Tibial nerve (tissue), 4 donors: Measurements from ENCODE around the gene SBK3. TPM values are rescaled to one million over a fixed set of nuclear protein-coding genes. Genes with fewer than 3 reads are reported as not detected.

ENCODE experiments used
- DNase-seq, 2 donors: peaks; one replicate each; pipeline ENCODE4 v3.0.0-alpha.2; 2019; ENCODE audit warnings: low spot score in 2 of 2
- H3K27ac ChIP-seq, 4 donors: fragments of 200-600 bp; sonication (generic) in 3 of 4; one replicate each; pipeline ENCODE4 v1.5.1; 2017 to 2019; ENCODE audit warnings: mild to moderate bottlenecking in 1 of 4
- H3K27me3 ChIP-seq, 2 donors: fragments of 200-600 bp; sonication (generic) in 1 of 2; one replicate each; pipeline versions ENCODE4 v1.5.1 to v1.6.0; 2017 to 2019
- H3K36me3 ChIP-seq, 3 donors: fragments of 200-600 bp; sonication (generic); one replicate each; pipeline ENCODE4 v1.5.1; 2018 to 2019
- H3K4me1 ChIP-seq, 4 donors: fragments of 200-600 bp; sonication (generic) in 3 of 4; one replicate each; pipeline ENCODE4 v1.5.1; 2017 to 2019
- H3K4me3 ChIP-seq, 4 donors: fragments of 200-600 bp; sonication (generic) in 3 of 4; one replicate each; pipeline ENCODE4 v1.5.1; 2017 to 2019; ENCODE audit warnings: mild to moderate bottlenecking in 1 of 4, moderate library complexity in 1 of 4
- H3K9me3 ChIP-seq, 4 donors: fragments of 200-600 bp; sonication (generic) in 3 of 4; one replicate each; pipeline ENCODE4 v1.5.1; 2017 to 2019
- CTCF ChIP-seq, 5 experiments: fragments of 200-600 bp in 3 of 5; fragments of 450-650 bp in 2 of 5; sonication (generic) in 3 of 5; IDR thresholded peaks; one replicate each; pipeline ENCODE4 v1.5.1; 2016 to 2019; ENCODE audit warnings: antibody characterized with exemption in 5 of 5, mild to moderate bottlenecking in 3 of 5, moderate library complexity in 2 of 5
- EP300 ChIP-seq, 2 donors: sonication (generic); formaldehyde crosslinking; IDR thresholded peaks; one replicate each; pipeline ENCODE4 v1.6.1; 2017; ENCODE audit warnings: antibody characterized with exemption in 2 of 2, mild to moderate bottlenecking in 1 of 2
- POLR2A ChIP-seq, 2 donors: fragments of 450-650 bp; IDR thresholded peaks; one replicate each; pipeline ENCODE4 v1.6.1; 2017; ENCODE audit warnings: antibody characterized with exemption in 2 of 2, mild to moderate bottlenecking in 2 of 2, moderate library complexity in 2 of 2
- WGBS, 2 donors: methylation state at CpG; one replicate each; pipeline ENCODE4 v1.1.5; 2018; 5-methylcytosine and 5-hydroxymethylcytosine counted together
- total RNA-seq, 4 donors: library from RNA; depleted of rRNA; stranded (reverse); fragments of >200 nt; gene quantifications; one replicate each; pipeline ENCODE4 v1.1.0, GENCODE V29; 2016

The SBK3 gene
- total RNA-seq, 4 donors from 2014 or later, result 0.59 TPM; not detected in 3

GRCh38 chr19:55494172-55494761 lies 51.1 kb downstream of the SBK3 start:
- 8 to 15% methylated on average over 17 to 20 of the region's 22 CpGs for WGBS, 2 donors
- TF ChIP-seq POLR2A (IDR thresholded peaks at IDR 0.05) (no peak), EP300 (IDR thresholded peaks at IDR 0.05) (peak in 1 of 2 donors; percentile 35)
- peak overlapping the region; percentile 6 to 87 (median 79) for H3K27ac ChIP-seq
- no peaks in the 10 kb centered on the region for H3K27me3 ChIP-seq
- no peaks in the 10 kb centered on the region for H3K9me3 ChIP-seq
- no peaks in the 10 kb centered on the region for H3K36me3 ChIP-seq
- peak overlapping the region in 3 of 4 donors; percentile 13 to 45 (median 20) for H3K4me3 ChIP-seq
- DNase-seq, result no peak
- H3K4me1 ChIP-seq, result peaks cover 0 to 62% (median 9%) of the 10 kb centered on the region in 4 donors

GRCh38 chr19:55493645-55494171 lies 51.6 kb downstream of the SBK3 start:
- 31 to 45% methylated on average over 20 to 28 of the region's 38 CpGs for WGBS, 2 donors
- DNase-seq, result no peak
- H3K4me3 ChIP-seq, result peak overlapping the region in 2 of 4 donors; percentile 11 to 45

GRCh38 chr19:55493052-55493644 lies 52.2 kb downstream of the SBK3 start:
- no peaks in the 10 kb centered on the region for H3K36me3 ChIP-seq
- H3K4me1 ChIP-seq, result peaks cover 0 to 73% (median 12%) of the 10 kb centered on the region in 4 donors
- no peak for DNase-seq
- H3K27me3 ChIP-seq, result no peaks in the 10 kb centered on the region
- peak overlapping the region; percentile 6 to 87 (median 79) for H3K27ac ChIP-seq
- H3K9me3 ChIP-seq, result no peaks in the 10 kb centered on the region
- WGBS, 2 donors, result 34 to 48% methylated on average over 12 to 14 of the region's 18 CpGs
- TF ChIP-seq CTCF (IDR thresholded peaks at IDR 0.05) (no peak), POLR2A (IDR thresholded peaks at IDR 0.05) (no peak), EP300 (IDR thresholded peaks at IDR 0.05) (no peak)
- H3K4me3 ChIP-seq, result peak overlapping the region in 2 of 4 donors; percentile 11 to 45

More at GRCh38 chr19:55493645-55494171, 51.6 kb downstream of the SBK3 start:
- Histone ChIP-seq H3K36me3 (no peaks in the 10 kb centered on the region), H3K27ac (peak overlapping the region; percentile 6 to 87 (median 79)), H3K27me3 (no peaks in the 10 kb centered on the region), H3K9me3 (no peaks in the 10 kb centered on the region), H3K4me1 (peaks cover 0 to 67% (median 9%) of the 10 kb centered on the region in 4 donors)
- TF ChIP-seq POLR2A (IDR thresholded peaks at IDR 0.05) (no peak), CTCF (IDR thresholded peaks at IDR 0.05) (no peak), EP300 (IDR thresholded peaks at IDR 0.05) (no peak)

- Histone ChIP-seq H3K4me3 (no peak overlapping the region), H3K36me3 (no peaks in the 10 kb centered on the region), H3K4me1 (peaks cover 0 to 80% (median 17%) of the 10 kb centered on the region in 4 donors), H3K27me3 (no peaks in the 10 kb centered on the region), H3K27ac (peak overlapping the region in 1 of 4 donors; percentile 93), H3K9me3 (no peaks in the 10 kb centered on the region)
- 44 to 63% methylated on average over 12 of the region's 12 CpGs for WGBS, 2 donors
- TF ChIP-seq EP300 (IDR thresholded peaks at IDR 0.05), result no peak
- DNase-seq, result no peak
Observed at GRCh38 chr19:55492362-55492944, 52.9 kb downstream of the SBK3 start.

- Histone ChIP-seq H3K4me3 (no peak overlapping the region), H3K36me3 (no peaks in the 10 kb centered on the region), H3K27me3 (no peaks in the 10 kb centered on the region), H3K9me3 (no peaks in the 10 kb centered on the region), H3K4me1 (peaks cover 0 to 87% (median 24%) of the 10 kb centered on the region in 4 donors), H3K27ac (peak overlapping the region in 3 of 4 donors; percentile 44 to 93 (median 77))
- no peak for DNase-seq
- no peak for TF ChIP-seq CTCF (IDR thresholded peaks at IDR 0.05)
- no peak for TF ChIP-seq POLR2A (IDR thresholded peaks at IDR 0.05)
- no peak for TF ChIP-seq EP300 (IDR thresholded peaks at IDR 0.05)
- 59 to 69% methylated on average over 23 of the region's 24 CpGs for WGBS, 2 donors
Observed at GRCh38 chr19:55491546-55492360, 53.6 kb downstream of the SBK3 start.

Other genes with a start within 250 kb of the SBK3 start
- 10 to 100 TPM in 1 of 4 donors, 1 to 10 TPM in 3; 5.5 to 17.1 (median 7.7) TPM for gene TMEM150B, start 220.2 kb downstream of the SBK3 start, total RNA-seq
- gene KMT5C, start 205.7 kb downstream of the SBK3 start, total RNA-seq, result 10 to 100 TPM; 30.6 to 50.0 (median 41.2) TPM
- not detected for gene COX6B2, start 190.8 kb downstream of the SBK3 start, total RNA-seq
- gene GARIN5B, start 182.3 kb downstream of the SBK3 start, total RNA-seq, result not detected
- gene IL11, start 175.1 kb downstream of the SBK3 start, total RNA-seq, result under 1 TPM in 1 of 4 donors, not detected in 3; 0.21 TPM
- gene TMEM190, start 168.7 kb downstream of the SBK3 start, total RNA-seq, result 1 to 10 TPM in 1 of 4 donors, not detected in 3; 2.7 TPM
- gene TMEM238, start 161.3 kb downstream of the SBK3 start, total RNA-seq, result 1 to 10 TPM in 2 of 4 donors, under 1 TPM in 2; 0.63 to 7.5 (median 2.6) TPM
- gene RPL28, start 159.6 kb downstream of the SBK3 start, total RNA-seq, result 100 to 1,000 TPM; 266 to 574 (median 354) TPM
- 10 to 100 TPM in 2 of 4 donors, 1 to 10 TPM in 2; 8.0 to 16.2 (median 9.9) TPM for gene UBE2S, start 137.8 kb downstream of the SBK3 start, total RNA-seq
- gene SHISA7, start 102.2 kb downstream of the SBK3 start, total RNA-seq, result 1 to 10 TPM in 3 of 4 donors, under 1 TPM in 1; 0.42 to 4.1 (median 2.0) TPM
- gene ISOC2, start 83.9 kb downstream of the SBK3 start, total RNA-seq, result 10 to 100 TPM; 38.0 to 80.4 (median 65.9) TPM
- not detected for gene C19orf85, start 80.8 kb downstream of the SBK3 start, total RNA-seq
- 10 to 100 TPM in 1 of 4 donors, 1 to 10 TPM in 3; 3.5 to 16.8 (median 4.0) TPM for gene ZNF628, start 68.9 kb downstream of the SBK3 start, total RNA-seq
- 1 to 10 TPM; 3.1 to 8.0 (median 4.3) TPM for gene NAT14, start 60.4 kb downstream of the SBK3 start, total RNA-seq
- gene SSC5D, start 57.1 kb downstream of the SBK3 start, total RNA-seq, result 10 to 100 TPM in 1 of 4 donors, 1 to 10 TPM in 3; 3.9 to 14.5 (median 7.2) TPM
- not detected for gene SBK2, start 8.4 kb downstream of the SBK3 start, total RNA-seq
- gene ZNF579, start 35.3 kb upstream of the SBK3 start, total RNA-seq, result 1 to 10 TPM; 2.0 to 5.3 (median 4.2) TPM
- gene FIZ1, start 54.0 kb upstream of the SBK3 start, total RNA-seq, result 10 to 100 TPM in 1 of 4 donors, 1 to 10 TPM in 3; 4.8 to 11.7 (median 7.9) TPM
- gene ZNF524, start 54.7 kb upstream of the SBK3 start, total RNA-seq, result 10 to 100 TPM; 23.1 to 35.0 (median 27.0) TPM
- 10 to 100 TPM in 3 of 4 donors, 1 to 10 TPM in 1; 8.8 to 15.0 (median 12.7) TPM for gene ZNF865, start 60.1 kb upstream of the SBK3 start, total RNA-seq
- gene ZNF784, start 79.0 kb upstream of the SBK3 start, total RNA-seq, result 1 to 10 TPM; 1.5 to 6.9 (median 1.9) TPM
- gene ZNF580, start 95.5 kb upstream of the SBK3 start, total RNA-seq, result 10 to 100 TPM; 24.1 to 67.5 (median 35.0) TPM
- 10 to 100 TPM in 2 of 4 donors, 1 to 10 TPM in 2; 5.7 to 19.4 (median 8.8) TPM for gene ZNF581, start 98.1 kb upstream of the SBK3 start, total RNA-seq
- gene CCDC106, start 102.7 kb upstream of the SBK3 start, total RNA-seq, result 10 to 100 TPM; 14.5 to 39.6 (median 16.1) TPM
- gene U2AF2, start 109.5 kb upstream of the SBK3 start, total RNA-seq, result 100 to 1,000 TPM; 115 to 242 (median 141) TPM
- 100 to 1,000 TPM in 3 of 4 donors, 10 to 100 TPM in 1; 92.0 to 164 (median 118) TPM for gene EPN1, start 129.7 kb upstream of the SBK3 start, total RNA-seq
- gene NLRP9, start 192.9 kb upstream of the SBK3 start, total RNA-seq, result not detected
- 1 to 10 TPM in 1 of 4 donors, not detected in 3; 1.2 TPM for gene RFPL4A, start 213.6 kb upstream of the SBK3 start, total RNA-seq
- not detected for gene RFPL4AL1, start 223.6 kb upstream of the SBK3 start, total RNA-seq